ENCODE results near the gene LMNB1. TPM values are rescaled to one million over a fixed set of nuclear protein-coding genes. Genes with fewer than 3 reads are reported as not detected.

LMNB1 gene
- total and polyA plus RNA-seq, 2 of the 13 experiments (the other 11 are each of a cell fraction or from before 2014, with no cell fraction given) = 12.5 to 159 TPM

DNA sequence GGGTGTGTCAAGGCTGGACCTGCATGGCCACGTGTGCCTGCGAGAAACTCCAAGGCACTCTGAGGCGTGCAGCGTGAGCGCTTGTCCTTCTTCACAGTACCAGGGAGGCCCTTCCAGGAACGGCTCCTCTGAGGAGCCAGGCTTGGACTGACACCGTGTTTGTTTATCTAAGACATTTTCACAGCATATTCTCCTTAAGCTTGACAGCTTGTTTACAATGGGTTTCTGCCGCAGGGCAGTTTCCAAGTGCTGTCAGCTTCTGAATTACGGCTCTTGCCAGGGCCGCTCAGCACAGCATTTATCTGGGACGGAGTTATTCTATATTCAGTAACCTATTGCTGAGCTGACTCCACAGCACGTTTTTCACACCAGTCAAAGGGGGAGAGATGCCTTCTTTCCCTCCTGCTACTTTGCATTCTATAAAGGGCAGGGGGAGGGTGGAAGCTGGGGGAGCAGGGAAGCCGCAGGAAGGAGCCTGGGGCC lies 98.4 kb downstream of the LMNB1 start:
- Histone ChIP-seq H4K20me1 (ENCODE audit: insufficient read depth, low read length) (no peaks in the 10 kb centered on the region), H3K4me1 (ENCODE audit: insufficient read depth, low read length) (no peaks in the 10 kb centered on the region), H3K4me2 (ENCODE audit: low read depth, low read length) (no peak overlapping the region), H3K27me3 (ENCODE audit: control insufficient read depth in 1 of 2, insufficient read depth in 2 of 2, low read length in 2 of 2) (no peaks in the 10 kb centered on the region), H2AFZ (ENCODE audit: low read length) (no peak overlapping the region), H3K27ac (ENCODE audit: extremely low read length, insufficient read depth, low read length) (no peak overlapping the region), H3K9me3 (ENCODE audit: low read length) (no peaks in the 10 kb centered on the region), H3K79me2 (ENCODE audit: insufficient read depth, low read length) (no peaks in the 10 kb centered on the region), H3K4me3 (replicated peaks in 1 of 3; ENCODE audit: insufficient read depth in 1 of 3, low read depth in 2 of 3, low read length in 3 of 3) (no peak overlapping the region), H3K36me3 (replicated peaks in 1 of 2; ENCODE audit: control insufficient read depth in 1 of 2, insufficient read depth in 2 of 2, low read length in 2 of 2) (peaks cover 0 to 4% of the 10 kb centered on the region in 2 experiments; a peak in 1 of 5 replicates), H3K9ac (ENCODE audit: insufficient read depth, low read depth, low read length) (no peak overlapping the region)
- BruUV-seq (replicated peaks) = no TSS peak
- intact Hi-C loops (cut with micrococcal nuclease; ENCODE audit: unreplicated experiment) = no loop called here
- WGBS (ENCODE audit: low lambda C conversion rate) = 88% methylated on average over 6 of the region's 13 CpGs
- FAIRE-seq = no peak
- no peak for ATAC-seq
- DNase-seq (ENCODE audit: low spot score) = no peak
- in situ Hi-C loops (cut with HindIII; ENCODE audit: extremely low pct_ligation_motif_present, low pct_unique_long_range_greater_than_20kb) = no loop called here
- ChIA-PET CTCF (ENCODE audit: low intra/inter-chr PET ratio, low total read pairs) (no interaction called here), POLR2A (no interaction called here)
- TF ChIP-seq ZNF296 (CRISPR knock-in tag; conservative IDR thresholded peaks at IDR 0.05) = no peak
- TF ChIP-seq YEATS4 (CRISPR knock-in tag; IDR thresholded peaks at IDR 0.05; ENCODE audit: borderline replicate concordance) = no peak
- no peak for TF ChIP-seq POLR2A (IDR thresholded peaks at IDR 0.05; ENCODE audit: insufficient read depth in 1 of 2, low read depth in 2 of 2, low read length in 2 of 2)
- no peak for TF ChIP-seq TRIM24 (CRISPR knock-in tag; IDR thresholded peaks at IDR 0.05)
- no peak for TF ChIP-seq MEIS1 (CRISPR knock-in tag; IDR thresholded peaks at IDR 0.05; ENCODE audit: borderline replicate concordance)
- TF ChIP-seq SIN3B (IDR thresholded peaks at IDR 0.05; ENCODE audit: low read length) = no peak
- no peak for TF ChIP-seq ZNF24 (IDR thresholded peaks at IDR 0.05)
- no peak for TF ChIP-seq ZFP62 (CRISPR knock-in tag; IDR thresholded peaks at IDR 0.05)
- no peak for TF ChIP-seq HHEX (CRISPR knock-in tag; IDR thresholded peaks at IDR 0.05)
- TF ChIP-seq, protein P1, sequence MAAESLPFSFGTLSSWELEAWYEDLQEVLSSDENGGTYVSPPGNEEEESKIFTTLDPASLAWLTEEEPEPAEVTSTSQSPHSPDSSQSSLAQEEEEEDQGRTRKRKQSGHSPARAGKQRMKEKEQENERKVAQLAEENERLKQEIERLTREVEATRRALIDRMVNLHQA (CRISPR knock-in tag; IDR thresholded peaks at IDR 0.05) = no peak
- TF ChIP-seq, protein P2, sequence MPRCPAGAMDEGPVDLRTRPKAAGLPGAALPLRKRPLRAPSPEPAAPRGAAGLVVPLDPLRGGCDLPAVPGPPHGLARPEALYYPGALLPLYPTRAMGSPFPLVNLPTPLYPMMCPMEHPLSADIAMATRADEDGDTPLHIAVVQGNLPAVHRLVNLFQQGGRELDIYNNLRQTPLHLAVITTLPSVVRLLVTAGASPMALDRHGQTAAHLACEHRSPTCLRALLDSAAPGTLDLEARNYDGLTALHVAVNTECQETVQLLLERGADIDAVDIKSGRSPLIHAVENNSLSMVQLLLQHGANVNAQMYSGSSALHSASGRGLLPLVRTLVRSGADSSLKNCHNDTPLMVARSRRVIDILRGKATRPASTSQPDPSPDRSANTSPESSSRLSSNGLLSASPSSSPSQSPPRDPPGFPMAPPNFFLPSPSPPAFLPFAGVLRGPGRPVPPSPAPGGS (CRISPR knock-in tag; IDR thresholded peaks at IDR 0.05) = no peak
- TF ChIP-seq ZMYM3 (CRISPR knock-in tag; IDR thresholded peaks at IDR 0.05) = no peak
- TF ChIP-seq ZNF619 (CRISPR knock-in tag; IDR thresholded peaks at IDR 0.05) = no peak
- TF ChIP-seq ZNF780A (CRISPR knock-in tag; IDR thresholded peaks at IDR 0.05) = no peak
- TF ChIP-seq, protein P3, sequence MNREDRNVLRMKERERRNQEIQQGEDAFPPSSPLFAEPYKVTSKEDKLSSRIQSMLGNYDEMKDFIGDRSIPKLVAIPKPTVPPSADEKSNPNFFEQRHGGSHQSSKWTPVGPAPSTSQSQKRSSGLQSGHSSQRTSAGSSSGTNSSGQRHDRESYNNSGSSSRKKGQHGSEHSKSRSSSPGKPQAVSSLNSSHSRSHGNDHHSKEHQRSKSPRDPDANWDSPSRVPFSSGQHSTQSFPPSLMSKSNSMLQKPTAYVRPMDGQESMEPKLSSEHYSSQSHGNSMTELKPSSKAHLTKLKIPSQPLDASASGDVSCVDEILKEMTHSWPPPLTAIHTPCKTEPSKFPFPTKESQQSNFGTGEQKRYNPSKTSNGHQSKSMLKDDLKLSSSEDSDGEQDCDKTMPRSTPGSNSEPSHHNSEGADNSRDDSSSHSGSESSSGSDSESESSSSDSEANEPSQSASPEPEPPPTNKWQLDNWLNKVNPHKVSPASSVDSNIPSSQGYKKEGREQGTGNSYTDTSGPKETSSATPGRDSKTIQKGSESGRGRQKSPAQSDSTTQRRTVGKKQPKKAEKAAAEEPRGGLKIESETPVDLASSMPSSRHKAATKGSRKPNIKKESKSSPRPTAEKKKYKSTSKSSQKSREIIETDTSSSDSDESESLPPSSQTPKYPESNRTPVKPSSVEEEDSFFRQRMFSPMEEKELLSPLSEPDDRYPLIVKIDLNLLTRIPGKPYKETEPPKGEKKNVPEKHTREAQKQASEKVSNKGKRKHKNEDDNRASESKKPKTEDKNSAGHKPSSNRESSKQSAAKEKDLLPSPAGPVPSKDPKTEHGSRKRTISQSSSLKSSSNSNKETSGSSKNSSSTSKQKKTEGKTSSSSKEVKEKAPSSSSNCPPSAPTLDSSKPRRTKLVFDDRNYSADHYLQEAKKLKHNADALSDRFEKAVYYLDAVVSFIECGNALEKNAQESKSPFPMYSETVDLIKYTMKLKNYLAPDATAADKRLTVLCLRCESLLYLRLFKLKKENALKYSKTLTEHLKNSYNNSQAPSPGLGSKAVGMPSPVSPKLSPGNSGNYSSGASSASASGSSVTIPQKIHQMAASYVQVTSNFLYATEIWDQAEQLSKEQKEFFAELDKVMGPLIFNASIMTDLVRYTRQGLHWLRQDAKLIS (CRISPR knock-in tag; IDR thresholded peaks at IDR 0.05) = no peak
- no peak for TF ChIP-seq KLF11 (CRISPR knock-in tag; IDR thresholded peaks at IDR 0.05)
- TF ChIP-seq BORCS8-MEF2B (CRISPR knock-in tag; IDR thresholded peaks at IDR 0.05) = no peak
